Panc1 (cell line): ENCODE results near the gene FZD2. TPM values are rescaled to one million over a fixed set of nuclear protein-coding genes. Genes with fewer than 3 reads are reported as not detected.

Experiments used
- ATAC-seq: fragments of 200-7000 bp; cut with Tn5 transposase; 2 replicates; pipeline ENCODE4 v1.9.1; 2020; ENCODE audit warnings: mild to moderate bottlenecking, moderate library complexity
- BruUV-seq: library from RNA; stranded (reverse); fragments of 400-500 nt; replicated peaks from 2 replicates; lab custom pipeline; 2021; lab: Mats Ljungman, UMichigan
- CTCF ChIA-PET: fragments of 300-600 bp; sonication (Branson Sonifier 250); formaldehyde crosslinking; loops from one replicate; lab custom pipeline; 2022; ENCODE audit warnings: antibody characterized with exemption; lab: Charles Lee
- POLR2A ChIA-PET: fragments of 300-600 bp; sonication (Branson Sonifier 250); formaldehyde crosslinking; loops from one replicate; lab custom pipeline; 2022; ENCODE audit warnings: antibody characterized with exemption; lab: Charles Lee
- DNase-seq: peaks from one replicate; pipeline ENCODE4 v3.0.0-alpha.2; 2010; ENCODE audit warnings: low read depth, low spot score
- H3K27ac ChIP-seq: 2 replicates; pipeline ENCODE4 v1.5.1; 2011; ENCODE audit warnings: mild to moderate bottlenecking, low read length, inconsistent platforms
- H3K27me3 ChIP-seq: fragments of 200-500 bp; sonication (Bioruptor generic); 2 replicates; pipeline ENCODE4 v1.6.0; 2014; ENCODE audit warnings: low read length, inconsistent platforms; ENCODE audit not compliant: control insufficient read depth, insufficient read depth
- H3K36me3 ChIP-seq: fragments of 200-500 bp; sonication (Bioruptor generic); 2 replicates; pipeline ENCODE4 v1.5.1; 2014; ENCODE audit warnings: inconsistent platforms, mild to moderate bottlenecking, low read length, moderate library complexity; ENCODE audit not compliant: control insufficient read depth, insufficient read depth
- H3K4me1 ChIP-seq: 2 replicates; pipeline ENCODE4 v1.5.1; 2011; ENCODE audit warnings: inconsistent platforms, mild to moderate bottlenecking, low read length, moderate library complexity; ENCODE audit not compliant: control insufficient read depth, insufficient read depth
- H3K4me3 ChIP-seq, 2 experiments: 2 replicates each; pipeline ENCODE4 v1.5.1; 2011 to 2012; ENCODE audit warnings: low read depth in 2 of 2, low read length in 2 of 2, mild to moderate bottlenecking in 2 of 2, inconsistent platforms in 1 of 2, moderate library complexity in 1 of 2
- H3K9me3 ChIP-seq: fragments of 200-500 bp; sonication (Bioruptor generic); 2 replicates; pipeline ENCODE4 v1.5.1; 2014; ENCODE audit warnings: low read depth, mild to moderate bottlenecking, inconsistent platforms, low read length, moderate library complexity; ENCODE audit not compliant: control insufficient read depth, insufficient read depth
- CTCF ChIP-seq: fragments of 450-650 bp; IDR thresholded peaks from 2 replicates; pipeline ENCODE4 v1.5.1; 2017; ENCODE audit warnings: mild to moderate bottlenecking
- POLR2AphosphoS5 ChIP-seq: IDR thresholded peaks from 2 replicates; pipeline ENCODE4 v1.6.1; 2012; ENCODE audit warnings: mild to moderate bottlenecking, low read depth, low read length, moderate library complexity
- REST ChIP-seq, 2 experiments: IDR thresholded peaks; 2 replicates each; pipeline ENCODE4 v1.6.1; 2011 to 2012; ENCODE audit warnings: low read depth in 2 of 2, control low read depth in 1 of 2, low read length in 1 of 2, mild to moderate bottlenecking in 1 of 2, moderate library complexity in 1 of 2; ENCODE audit not compliant: insufficient read depth in 1 of 2
- SIN3A ChIP-seq: IDR thresholded peaks from 2 replicates; pipeline ENCODE4 v1.6.1; 2012; ENCODE audit warnings: low read depth, mild to moderate bottlenecking, low read length, moderate library complexity, borderline replicate concordance; ENCODE audit not compliant: insufficient read depth
- TCF7L2 ChIP-seq: IDR thresholded peaks from 2 replicates; pipeline ENCODE4 v1.6.1; 2011; ENCODE audit warnings: mild to moderate bottlenecking, low read depth, low read length, inconsistent platforms
- in situ Hi-C: cut with HindIII; loops from 2 replicates; pipeline ENCODE4 v1.10.0; 2016; ENCODE audit warnings: low sequenced_read_pairs, low pct_unique_long_range_greater_than_20kb
- intact Hi-C: fragments of 100-400 bp; cut with micrococcal nuclease; formaldehyde crosslinking; loops from one replicate; pipeline ENCODE4 v1.10.0; 2022; ENCODE audit not compliant: unreplicated experiment
- total RNA-seq: library from RNA; stranded (reverse); gene quantifications from one replicate; pipeline ENCODE4 v1.2.1, GENCODE V29; 2021; ENCODE audit not compliant: unreplicated experiment

Gene FZD2
- total RNA-seq, 1 experiment from 2014 or later = 35.4 TPM

GRCh38 chr17:44556166-44556831 lies 985 bp upstream of the FZD2 start:
- peak overlapping the region; percentile 94 for H3K27ac ChIP-seq
- H3K36me3 ChIP-seq = peaks cover 2% of the 10 kb centered on the region; the same call in 1 of the 2 replicates
- H3K4me1 ChIP-seq = peaks cover 28% of the 10 kb centered on the region
- ATAC-seq (peak; percentile 70), DNase-seq (no peak)
- POLR2A ChIA-PET = no interaction called here
- no TSS peak for BruUV-seq
- no peaks in the 10 kb centered on the region for H3K27me3 ChIP-seq
- peak overlapping the region; percentile 59 to 64 for H3K4me3 ChIP-seq
- in situ Hi-C loops (no loop called here), intact Hi-C loops (no loop called here)
- TF ChIP-seq TCF7L2 (no peak), CTCF (no peak), POLR2AphosphoS5 (no peak), SIN3A (no peak), REST (IDR thresholded peaks at IDR 0.05; ENCODE audit: insufficient read depth in 1 of 2, low read depth in 2 of 2, low read length in 1 of 2) (no peak)
- H3K9me3 ChIP-seq = no peaks in the 10 kb centered on the region
- CTCF ChIA-PET = no interaction called here

GRCh38 chr17:44557651-44558285 lies 484 bp downstream of the FZD2 start:
- H3K4me1 ChIP-seq = peaks cover 38% of the 10 kb centered on the region
- H3K4me3 ChIP-seq = peak overlapping the region; percentile 34 to 59
- no peaks in the 10 kb centered on the region for H3K9me3 ChIP-seq
- H3K36me3 ChIP-seq = peaks cover 2% of the 10 kb centered on the region; the same call in 1 of the 2 replicates
- ChIA-PET POLR2A (interaction anchor here (0.5 kb wide), 1 partner anchor 312 kb away, joined by 9 read pairs; no protein-coding TSS in a partner anchor), CTCF (interaction anchor here (0.6 kb wide), 1 partner anchor 26 kb away, joined by 3 read pairs; no protein-coding TSS in a partner anchor)
- in situ Hi-C loops = no loop called here
- TF ChIP-seq REST (IDR thresholded peaks at IDR 0.05; ENCODE audit: insufficient read depth in 1 of 2, low read depth in 2 of 2, low read length in 1 of 2) = no peak
- no peak for TF ChIP-seq SIN3A
- TF ChIP-seq CTCF = no peak
- no peak for TF ChIP-seq POLR2AphosphoS5
- no peak for TF ChIP-seq TCF7L2
- intact Hi-C loops = no loop called here
- H3K27me3 ChIP-seq = no peaks in the 10 kb centered on the region
- BruUV-seq = no TSS peak
- DNase-seq (no peak), ATAC-seq (peak; percentile 62)
- no peak overlapping the region for H3K27ac ChIP-seq
